Left ventricle myocardium inferior (tissue), 1 donor: ENCODE data around the gene MAGEA3. TPM values are rescaled to one million over a fixed set of nuclear protein-coding genes. Genes with fewer than 3 reads are reported as not detected.
"Not testable (repeated sequence)": the region's sequence is repeated elsewhere in the genome, so short reads cannot be mapped to it uniquely, and the experiment has no call there.

Experiments
- DNase-seq: peaks from one replicate; pipeline ENCODE4 v3.0.0-alpha.2; 2020
- H3K27ac ChIP-seq: fragments of 200-600 bp; replicated peaks from 2 replicates; pipeline ENCODE4 v1.8.0; 2021
- H3K27me3 ChIP-seq: fragments of 200-600 bp; 2 replicates; pipeline ENCODE4 v1.8.0; 2021; ENCODE audit warnings: low read depth
- H3K36me3 ChIP-seq: fragments of 200-600 bp; 2 replicates; pipeline ENCODE4 v1.8.0; 2021
- H3K4me1 ChIP-seq: fragments of 200-600 bp; 2 replicates; pipeline ENCODE4 v1.8.0; 2021
- H3K4me3 ChIP-seq: fragments of 200-600 bp; 2 replicates; pipeline ENCODE4 v1.8.0; 2021; ENCODE audit warnings: mild to moderate bottlenecking, moderate library complexity
- H3K9me3 ChIP-seq: fragments of 200-600 bp; replicated peaks from 2 replicates; pipeline ENCODE4 v1.8.0; 2021
- CTCF ChIP-seq: fragments of 200-600 bp; IDR thresholded peaks from 2 replicates; pipeline ENCODE4 v1.8.0; 2021; ENCODE audit warnings: antibody characterized with exemption, mild to moderate bottlenecking, borderline replicate concordance
- intact Hi-C: fragments of 100-400 bp; cut with micrococcal nuclease; formaldehyde crosslinking; loops from one replicate; pipeline ENCODE4 v1.11.0; 2022
- total RNA-seq: library from RNA; stranded (reverse); fragmentation: NEBNext Ultra II Directional; extraction: Animal tissue kit (Norgen Biotek cat#: 25700); gene quantifications from one replicate; pipeline ENCODE4 v1.2.1, GENCODE V29; 2021
- donor health status: DM: no; HTN: yes; CAD: no; lungs with severe emphysema.

The MAGEA3 gene
- total RNA-seq, 1 donor from 2014 or later: not detected

- no peak overlapping the region for H3K27ac ChIP-seq
- H3K4me1 ChIP-seq: no peaks in the 10 kb centered on the region
- no peak for TF ChIP-seq CTCF
- H3K27me3 ChIP-seq: no peaks in the 10 kb centered on the region
- peaks cover 12% of the 10 kb centered on the region for H3K9me3 ChIP-seq
- intact Hi-C loops: no loop called here
- no peak overlapping the region for H3K4me3 ChIP-seq
- DNase-seq: no peak
- no peaks in the 10 kb centered on the region for H3K36me3 ChIP-seq
These were observed 35.5 kb upstream of the MAGEA3 start for GRCh38 chrX:152663086-152663485.

- TF ChIP-seq CTCF: no peak
- Histone ChIP-seq H3K27me3 (no peaks in the 10 kb centered on the region), H3K27ac (no peak overlapping the region), H3K4me1 (no peaks in the 10 kb centered on the region), H3K4me3 (no peak overlapping the region), H3K36me3 (no peaks in the 10 kb centered on the region), H3K9me3 (no peaks in the 10 kb centered on the region)
- intact Hi-C loops: no loop called here
- DNase-seq: no peak
These were observed 24.5 kb upstream of the MAGEA3 start for GRCh38 chrX:152674135-152674534.

- H3K36me3 ChIP-seq, H3K4me3 ChIP-seq, H3K27me3 ChIP-seq, H3K27ac ChIP-seq, intact Hi-C loops, DNase-seq, H3K4me1 ChIP-seq, H3K9me3 ChIP-seq: not testable (repeated sequence)
These were observed 23.9 kb upstream of the MAGEA3 start for GRCh38 chrX:152674652-152675051.

GRCh38 chrX:152681012-152681411 is 17.6 kb upstream of the MAGEA3 start:
- H3K36me3 ChIP-seq, H3K27ac ChIP-seq, H3K27me3 ChIP-seq, intact Hi-C loops, H3K9me3 ChIP-seq, H3K4me1 ChIP-seq, H3K4me3 ChIP-seq, DNase-seq: not testable (repeated sequence)

- H3K9me3 ChIP-seq, H3K27me3 ChIP-seq, DNase-seq, H3K27ac ChIP-seq, H3K4me3 ChIP-seq, intact Hi-C loops, H3K4me1 ChIP-seq, H3K36me3 ChIP-seq: not testable (repeated sequence)
These were observed 1.8 kb downstream of the MAGEA3 start for GRCh38 chrX:152700390-152700789.

GRCh38 chrX:152706500-152706899 is 7.9 kb downstream of the MAGEA3 start:
- H3K4me3 ChIP-seq, H3K36me3 ChIP-seq, H3K27me3 ChIP-seq, H3K27ac ChIP-seq, H3K4me1 ChIP-seq, intact Hi-C loops, DNase-seq, H3K9me3 ChIP-seq: not testable (repeated sequence)

GRCh38 chrX:152709173-152709572 is 10.6 kb downstream of the MAGEA3 start, which contains the start of gene CSAG2:
Gene CSAG2 (minus strand): TSS chrX:152709273. CDS start chrX:152709112, 161 bp downstream.
- H3K36me3 ChIP-seq, H3K27me3 ChIP-seq, DNase-seq, H3K4me1 ChIP-seq, H3K27ac ChIP-seq, H3K9me3 ChIP-seq, intact Hi-C loops, H3K4me3 ChIP-seq: not testable (repeated sequence)

GRCh38 chrX:152713195-152713594 is 14.6 kb downstream of the MAGEA3 start:
- H3K9me3 ChIP-seq, intact Hi-C loops, H3K4me3 ChIP-seq, DNase-seq, H3K27ac ChIP-seq, H3K36me3 ChIP-seq, H3K4me1 ChIP-seq, H3K27me3 ChIP-seq: not testable (repeated sequence)

- H3K27ac ChIP-seq, DNase-seq, H3K4me1 ChIP-seq, H3K36me3 ChIP-seq, H3K4me3 ChIP-seq, intact Hi-C loops, H3K9me3 ChIP-seq, H3K27me3 ChIP-seq: not testable (repeated sequence)
These were observed 15.5 kb downstream of the MAGEA3 start, which contains the start of gene MAGEA2B for GRCh38 chrX:152713815-152714787. Gene MAGEA2B (plus strand): TSS chrX:152714628. CDS start chrX:152717107, 2,479 bp downstream.
